Activated CD8-positive, alpha-beta memory T cell treated with anti-CD3 and anti-CD28 coated beads for 4 hours (primary cell): Measurements from ENCODE around the gene CGB8.

Source experiments
- DNase-seq, 2 donors: peaks; one replicate each; pipeline ENCODE4 v3.0.0-alpha.2; 2020; ENCODE audit warnings: low read depth in 2 of 2

CGB8 gene

GRCh38 chr19:49006905-49007304, 42.0 kb downstream of the CGB8 start:
- DNase-seq: no peak

- no peak for DNase-seq
Observed at GRCh38 chr19:49004964-49005614, 43.8 kb downstream of the CGB8 start.

- no peak for DNase-seq
Observed at GRCh38 chr19:49004133-49004532, 44.8 kb downstream of the CGB8 start.

GRCh38 chr19:48999481-49000325, 49.2 kb downstream of the CGB8 start:
- DNase-seq: peak; percentile 23 to 42

- DNase-seq: no peak
Observed at GRCh38 chr19:48997972-48998371, 50.9 kb downstream of the CGB8 start.
